HFF-Myc (cell line): ENCODE results near the gene SLC6A11.

Experiments
- DNase-seq: peaks from one replicate; pipeline ENCODE4 v3.0.0-alpha.2; 2011; ENCODE audit warnings: low read depth; ENCODE audit errors: extremely low read depth
- H3K4me3 ChIP-seq: replicated peaks from 2 replicates; pipeline ENCODE4 v1.5.1; 2011; ENCODE audit warnings: low read depth, mild to moderate bottlenecking, control low read depth, low read length
- CTCF ChIP-seq: IDR thresholded peaks from 2 replicates; pipeline ENCODE4 v1.5.1; 2012; ENCODE audit warnings: mild to moderate bottlenecking, low read depth, low read length, control low read depth; ENCODE audit errors: missing control alignments

SLC6A11 gene

GRCh38 chr3:10988991-10989484 is 173.0 kb downstream of the SLC6A11 start:
- H3K4me3 ChIP-seq, result no peak overlapping the region
- no peak for TF ChIP-seq CTCF
- no peak for DNase-seq
